Activated CD4-positive, alpha-beta T cell treated with anti-CD3 and anti-CD28 coated beads, Interleukin-2, amount 50 U/mL, for 48 hours (primary cell): Measurements from ENCODE around the gene PHF23.

ENCODE experiments used
- DNase-seq, 2 experiments: peaks; one replicate each; pipeline ENCODE4 v3.0.0-alpha.2; 2020

The PHF23 gene

GRCh38 chr17:7237761-7238419 is 1.4 kb downstream of the PHF23 start:
- DNase-seq, result peak; percentile 90 to 91

- DNase-seq, result no peak
Observed at GRCh38 chr17:7237266-7237760, 1.9 kb downstream of the PHF23 start.

GRCh38 chr17:7236808-7237207 is 2.4 kb downstream of the PHF23 start:
- DNase-seq, result no peak

GRCh38 chr17:7235693-7236665 is 3.3 kb downstream of the PHF23 start:
- no peak for DNase-seq

GRCh38 chr17:7234083-7234951 is 4.9 kb downstream of the PHF23 start, which contains the start of gene DVL2:
TSS of gene DVL2 (minus strand) at chr17:7234517. CDS start at chr17:7234262, 255 bp downstream.
- peak; percentile 95 for DNase-seq

- no peak for DNase-seq
Observed at GRCh38 chr17:7233701-7234082, 5.6 kb downstream of the PHF23 start.

GRCh38 chr17:7232114-7232513 is 7.1 kb downstream of the PHF23 start:
- no peak for DNase-seq

GRCh38 chr17:7229504-7229903 is 9.8 kb downstream of the PHF23 start:
- DNase-seq, result no peak

GRCh38 chr17:7228920-7229319 is 10.3 kb downstream of the PHF23 start:
- DNase-seq, result no peak

GRCh38 chr17:7226721-7227710 is 12.2 kb downstream of the PHF23 start:
- no peak for DNase-seq

GRCh38 chr17:7225711-7226331 is 13.4 kb downstream of the PHF23 start:
- DNase-seq, result no peak

GRCh38 chr17:7224661-7225111 is 14.6 kb downstream of the PHF23 start:
- no peak for DNase-seq

GRCh38 chr17:7224110-7224509 is 15.1 kb downstream of the PHF23 start:
- DNase-seq, result no peak

GRCh38 chr17:7223375-7223774 is 15.9 kb downstream of the PHF23 start:
- DNase-seq, result no peak

- no peak for DNase-seq
Observed at GRCh38 chr17:7222972-7223292, 16.3 kb downstream of the PHF23 start.

- no peak for DNase-seq
Observed at GRCh38 chr17:7222093-7222971, 16.9 kb downstream of the PHF23 start.

GRCh38 chr17:7221278-7222092 is 17.8 kb downstream of the PHF23 start:
- DNase-seq, result no peak

GRCh38 chr17:7220593-7221277 is 18.5 kb downstream of the PHF23 start:
- DNase-seq, result peak; percentile 66 to 72
